A549 (cell line): Measurements from ENCODE around the gene MTCL1. TPM values are rescaled to one million over a fixed set of nuclear protein-coding genes. Genes with fewer than 3 reads are reported as not detected.

ENCODE experiments used
- ATAC-seq, 2 experiments: fragments of 200-7000 bp in 1 of 2; fragments of >200 bp in 1 of 2; cut with Nextera tagmentation in 1 of 2; cut with Tn5 transposase in 1 of 2; 3 replicates each; pipeline versions ENCODE4 v1.8.0 to v1.9.1; 2018 to 2020; ENCODE audit warnings: mild to moderate bottlenecking in 1 of 2, moderate library complexity in 1 of 2
- CTCF ChIA-PET: fragments of 300-600 bp; sonication (Branson Sonifier 250); formaldehyde crosslinking; extraction: SDS; loops from one replicate; lab custom pipeline; 2021; ENCODE audit warnings: antibody characterized with exemption, inconsistent platforms; lab: Yijun Ruan, JAX
- POLR2A ChIA-PET: fragments of 350-600 bp; formaldehyde crosslinking; extraction: SDS; loops from one replicate; lab custom pipeline; 2021; ENCODE audit warnings: antibody characterized with exemption, inconsistent platforms; lab: Yijun Ruan, JAX
- DNase-seq, 2 experiments: peaks; one replicate each; pipeline versions ENCODE4 v3.0.0 to v3.0.0-alpha.2; 2011 to 2016; ENCODE audit warnings: low read depth in 1 of 2, low spot score in 1 of 2
- FAIRE-seq: peaks from 2 replicates; lab custom pipeline; 2011; peaks lifted over from hg19 to GRCh38; lab: Jason Lieb, UNC
- H3K27ac ChIP-seq, 2 experiments: fragments of >200 bp; sonication (Bioruptor Twin); formaldehyde crosslinking; 3 replicates each; pipeline ENCODE4 v1.5.1; 2016 to 2017
- H3K4me1 ChIP-seq: fragments of >200 bp; sonication (Bioruptor Twin); formaldehyde crosslinking; 3 replicates; pipeline ENCODE4 v1.6.1; 2016
- H3K4me2 ChIP-seq: fragments of >200 bp; sonication (Bioruptor Twin); formaldehyde crosslinking; 3 replicates; pipeline ENCODE4 v1.6.1; 2016
- H3K4me3 ChIP-seq: fragments of >200 bp; sonication (Bioruptor Twin); formaldehyde crosslinking; 3 replicates; pipeline ENCODE4 v1.5.1; 2016
- H3K9me3 ChIP-seq: fragments of >200 bp; sonication (Bioruptor Twin); formaldehyde crosslinking; 3 replicates; pipeline ENCODE4 v1.6.1; 2016
- CBX8 ChIP-seq: fragments of 200-600 bp; sonication (generic); IDR thresholded peaks from 2 replicates; pipeline ENCODE4 v1.6.1; 2016
- ESRRA ChIP-seq: fragments of 150-350 bp; IDR thresholded peaks from 2 replicates; pipeline ENCODE4 v1.6.1; 2014; ENCODE audit warnings: mild to moderate bottlenecking, low read length, borderline replicate concordance
- FOSB ChIP-seq: fragments of 250-450 bp; sonication (Bioruptor Pico); IDR thresholded peaks from 2 replicates; pipeline ENCODE4 v1.5.0; 2020; ENCODE audit warnings: mild to moderate bottlenecking, moderate library complexity
- HEYL ChIP-seq: fragments of 250-450 bp; sonication (Bioruptor Pico); IDR thresholded peaks from 2 replicates; pipeline ENCODE4 v1.8.0; 2021; ENCODE audit warnings: mild to moderate bottlenecking, moderate library complexity
- HMGXB4 ChIP-seq: fragments of 250-450 bp; sonication (Bioruptor Pico); IDR thresholded peaks from 2 replicates; pipeline ENCODE4 v1.5.0; 2021; ENCODE audit warnings: mild to moderate bottlenecking, moderate library complexity, borderline replicate concordance
- HOXA7 ChIP-seq: fragments of 250-450 bp; sonication (Bioruptor Pico); IDR thresholded peaks from 2 replicates; pipeline ENCODE4 v1.5.0; 2020; ENCODE audit warnings: mild to moderate bottlenecking, moderate library complexity
- HOXB13 ChIP-seq: fragments of 250-450 bp; sonication (Bioruptor Pico); IDR thresholded peaks from 2 replicates; pipeline ENCODE4 v1.5.0; 2020; ENCODE audit warnings: low read depth, mild to moderate bottlenecking, moderate library complexity
- HOXB5 ChIP-seq: fragments of 250-450 bp; sonication (Bioruptor Pico); IDR thresholded peaks from 2 replicates; pipeline ENCODE4 v1.5.0; 2020; ENCODE audit warnings: mild to moderate bottlenecking, moderate library complexity
- JUN ChIP-seq, 2 experiments: fragments of >200 bp; sonication (Bioruptor Twin); formaldehyde crosslinking; IDR thresholded peaks; 2 replicates in 1 of 2; 3 replicates in 1 of 2; pipeline ENCODE4 v1.6.1; 2016 to 2017
- JUNB ChIP-seq: fragments of >200 bp; sonication (Bioruptor Twin); formaldehyde crosslinking; IDR thresholded peaks from 2 replicates; pipeline ENCODE4 v1.6.1; 2016
- MAZ ChIP-seq: fragments of 150-350 bp; IDR thresholded peaks from 2 replicates; pipeline ENCODE4 v1.6.1; 2014; ENCODE audit warnings: antibody characterized with exemption, low read depth, low read length, borderline replicate concordance
- MYC ChIP-seq: IDR thresholded peaks from 2 replicates; pipeline ENCODE4 v1.6.1; 2012; ENCODE audit warnings: mild to moderate bottlenecking, inconsistent platforms, low read length, improper control_type of control experiment, borderline replicate concordance
- PHF8 ChIP-seq: fragments of 200-600 bp; sonication (generic); IDR thresholded peaks from 2 replicates; pipeline ENCODE4 v1.6.1; 2016; ENCODE audit warnings: low read depth, mild to moderate bottlenecking, antibody characterized with exemption, moderate library complexity, borderline replicate concordance
- RAD21 ChIP-seq, 2 experiments: fragments of >200 bp in 1 of 2; sonication (Bioruptor Twin) in 1 of 2; formaldehyde crosslinking in 1 of 2; IDR thresholded peaks in 1 of 2; conservative IDR thresholded peaks in 1 of 2; 2 replicates in 1 of 2; 3 replicates in 1 of 2; pipeline ENCODE4 v1.6.1; 2012 to 2018; ENCODE audit warnings: inconsistent platforms in 1 of 2
- RARB ChIP-seq: fragments of 250-450 bp; sonication (Bioruptor Pico); IDR thresholded peaks from 2 replicates; pipeline ENCODE4 v1.8.0; 2021; ENCODE audit warnings: mild to moderate bottlenecking, moderate library complexity
- RCOR1 ChIP-seq: fragments of 150-350 bp; IDR thresholded peaks from 2 replicates; pipeline ENCODE4 v1.6.1; 2014; ENCODE audit warnings: antibody characterized with exemption, low read length, low read depth
- RFX5 ChIP-seq: fragments of 450-650 bp; IDR thresholded peaks from 2 replicates; pipeline ENCODE4 v1.7.1; 2014; ENCODE audit warnings: antibody characterized with exemption, mild to moderate bottlenecking, moderate library complexity
- RNF2 ChIP-seq: fragments of 200-600 bp; sonication (generic); IDR thresholded peaks from 2 replicates; pipeline ENCODE4 v1.6.1; 2016; ENCODE audit warnings: low read depth, mild to moderate bottlenecking, antibody characterized with exemption, moderate library complexity, borderline replicate concordance
- SMC3 ChIP-seq: fragments of >200 bp; sonication (Bioruptor Twin); formaldehyde crosslinking; IDR thresholded peaks from 3 replicates; pipeline ENCODE4 v1.6.1; 2018; ENCODE audit warnings: inconsistent platforms
- ZC3H11A ChIP-seq: fragments of 450-650 bp; IDR thresholded peaks from 2 replicates; pipeline ENCODE4 v1.6.1; 2014; ENCODE audit warnings: antibody characterized with exemption, mild to moderate bottlenecking
- ZFP36 ChIP-seq: fragments of 450-650 bp; IDR thresholded peaks from 2 replicates; pipeline ENCODE4 v1.6.1; 2014; ENCODE audit warnings: borderline replicate concordance; ENCODE audit not compliant: partially characterized antibody
- WGBS: methylation state at CpG from one replicate; pipeline ENCODE4 v1.1.6; 2017; ENCODE audit errors: missing lambda C conversion rate; 5-methylcytosine and 5-hydroxymethylcytosine counted together
- polyA plus RNA-seq, 4 experiments: library from polyadenylated mRNA; depleted of rRNA in 3 of 4; stranded (reverse); fragments of >200 nt; fragmentation: RNase III in 1 of 4; extraction: RNeasy Plus Mini Kit Qiagen cat#74134 plus additional on column Dnase treatment in 1 of 4; gene quantifications; 2 replicates in 3 of 4; 3 replicates in 1 of 4; pipeline ENCODE4 v1.2.3, GENCODE V29; 2011 to 2017
- TF ChIP-seq, protein P1 (sequence below): fragments of >200 bp; sonication (Bioruptor Twin); formaldehyde crosslinking; IDR thresholded peaks from 3 replicates; pipeline ENCODE4 v1.6.1; 2016
- TF ChIP-seq, protein P2 (sequence below): IDR thresholded peaks from 2 replicates; pipeline ENCODE4 v1.6.1; 2012

Gene MTCL1
- polyA plus RNA-seq, 2 of the 4 experiments (the other 2 are of a cell fraction), result 44.4 to 49.6 TPM

DNA sequence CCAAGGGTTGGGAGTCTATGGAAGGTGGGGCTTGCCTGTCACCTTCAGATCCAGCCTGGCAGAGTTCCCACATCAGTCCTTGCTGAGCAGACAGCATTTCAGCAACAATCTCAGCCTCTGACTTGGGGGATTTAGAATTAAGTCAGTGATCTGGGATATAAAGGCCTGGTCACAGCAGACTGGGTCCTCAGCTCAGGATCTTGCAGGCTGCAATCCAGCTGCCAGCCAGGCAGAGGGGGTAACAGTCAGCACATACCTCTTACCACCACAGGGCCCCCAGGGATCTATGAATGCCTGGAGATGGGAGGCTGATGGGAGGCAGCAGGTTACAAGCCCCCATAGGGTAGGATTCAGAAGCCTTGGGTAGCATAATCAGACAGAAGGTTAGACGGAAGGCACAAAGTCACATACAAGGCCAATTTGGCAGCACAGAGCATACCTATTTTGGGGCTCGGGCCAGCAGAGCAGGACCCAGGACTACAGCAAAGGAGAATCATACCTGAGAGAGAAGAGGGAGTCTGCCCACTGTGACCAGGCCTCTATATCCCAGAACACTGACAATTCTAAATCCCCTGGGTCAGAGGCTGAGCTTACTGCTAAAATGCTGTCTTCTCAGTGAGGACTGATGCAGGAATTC is 163.5 kb downstream of the MTCL1 start:
- WGBS, result 74% methylated on average over 2 of the region's 2 CpGs
- no peak overlapping the region for H3K4me3 ChIP-seq
- FAIRE-seq, result no peak

GRCh38 chr18:8869696-8870095 is 164.3 kb downstream of the MTCL1 start:
- DNase-seq (no peak), FAIRE-seq (no peak), ATAC-seq (no peak)
- no peak overlapping the region for H3K4me2 ChIP-seq
- no peak overlapping the region for H3K4me3 ChIP-seq
- no peaks in the 10 kb centered on the region for H3K9me3 ChIP-seq
- POLR2A ChIA-PET, result no interaction called here
- no peak for TF ChIP-seq ESRRA
- no peak for TF ChIP-seq SMC3
- no peak for TF ChIP-seq RNF2
- no peak for TF ChIP-seq MAZ
- TF ChIP-seq, protein P1, sequence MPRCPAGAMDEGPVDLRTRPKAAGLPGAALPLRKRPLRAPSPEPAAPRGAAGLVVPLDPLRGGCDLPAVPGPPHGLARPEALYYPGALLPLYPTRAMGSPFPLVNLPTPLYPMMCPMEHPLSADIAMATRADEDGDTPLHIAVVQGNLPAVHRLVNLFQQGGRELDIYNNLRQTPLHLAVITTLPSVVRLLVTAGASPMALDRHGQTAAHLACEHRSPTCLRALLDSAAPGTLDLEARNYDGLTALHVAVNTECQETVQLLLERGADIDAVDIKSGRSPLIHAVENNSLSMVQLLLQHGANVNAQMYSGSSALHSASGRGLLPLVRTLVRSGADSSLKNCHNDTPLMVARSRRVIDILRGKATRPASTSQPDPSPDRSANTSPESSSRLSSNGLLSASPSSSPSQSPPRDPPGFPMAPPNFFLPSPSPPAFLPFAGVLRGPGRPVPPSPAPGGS, result no peak
- no peak overlapping the region for H3K27ac ChIP-seq
- CTCF ChIA-PET, result interaction anchor here (0.8 to 1.1 kb wide), 3 partner anchors 11 to 118 kb away, joined by 3 read pairs; no protein-coding TSS in a partner anchor
- WGBS, result 83% methylated on average over 4 of the region's 5 CpGs
- no peaks in the 10 kb centered on the region for H3K4me1 ChIP-seq

More for the DNA sequence above, 163.5 kb downstream of the MTCL1 start:
- H3K4me1 ChIP-seq, result no peaks in the 10 kb centered on the region
- no peak for TF ChIP-seq MYC
- no peak for TF ChIP-seq PHF8
- TF ChIP-seq HOXB13 (CRISPR knock-in tag), result no peak
- TF ChIP-seq RCOR1, result no peak
- no peak for TF ChIP-seq RARB (CRISPR knock-in tag)
- TF ChIP-seq HOXB5 (CRISPR knock-in tag), result no peak
- no peak for TF ChIP-seq HEYL (CRISPR knock-in tag)
- TF ChIP-seq HMGXB4 (CRISPR knock-in tag), result no peak
- no peak for TF ChIP-seq ESRRA
- TF ChIP-seq RAD21 (conservative IDR thresholded peaks at IDR 0.05 in 1 of 2, IDR thresholded peaks at IDR 0.05 in 1 of 2), result no peak
- no peak for TF ChIP-seq ZC3H11A
- no peak for TF ChIP-seq JUN (IDR thresholded peaks at IDR 0.05)
- TF ChIP-seq JUNB, result no peak
- TF ChIP-seq, protein P2, sequence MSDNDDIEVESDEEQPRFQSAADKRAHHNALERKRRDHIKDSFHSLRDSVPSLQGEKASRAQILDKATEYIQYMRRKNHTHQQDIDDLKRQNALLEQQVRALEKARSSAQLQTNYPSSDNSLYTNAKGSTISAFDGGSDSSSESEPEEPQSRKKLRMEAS, result no peak
- TF ChIP-seq CBX8, result no peak
- TF ChIP-seq FOSB (CRISPR knock-in tag), result no peak
- no peak for TF ChIP-seq ZFP36
- TF ChIP-seq HOXA7, result no peak
- no peak for TF ChIP-seq RFX5
- ATAC-seq (no peak), DNase-seq (no peak)
- H3K4me2 ChIP-seq, result no peak overlapping the region
- H3K9me3 ChIP-seq, result no peaks in the 10 kb centered on the region
- POLR2A ChIA-PET, result no interaction called here
- H3K27ac ChIP-seq, result peak overlapping the region in 1 of 2 experiments; percentile 31; a peak in 1 of 6 replicates
- CTCF ChIA-PET, result no interaction called here
